H1 (cell line): ENCODE data around the gene ARHGAP25. TPM values are rescaled to one million over a fixed set of nuclear protein-coding genes. Genes with fewer than 3 reads are reported as not detected.

ENCODE experiments used
- CTCF ChIA-PET: fragments of 300-600 bp; sonication (Branson Sonifier 250); formaldehyde crosslinking; loops from one replicate; lab custom pipeline; 2021; ENCODE audit not compliant: partially characterized antibody; lab: Charles Lee
- POLR2A ChIA-PET: fragments of 300-600 bp; sonication (Branson Sonifier 250); formaldehyde crosslinking; loops from one replicate; lab custom pipeline; 2021; ENCODE audit warnings: inconsistent platforms; ENCODE audit not compliant: partially characterized antibody; lab: Charles Lee
- DNase-seq, 2 experiments: peaks; one replicate each; pipeline versions ENCODE4 v3.0.0 to v3.0.0-alpha.2; 2010 to 2022; ENCODE audit warnings: low spot score in 2 of 2, low read depth in 1 of 2, mixed read lengths in 1 of 2
- FAIRE-seq: peaks from 2 replicates; lab custom pipeline; 2011; peaks lifted over from hg19 to GRCh38; lab: Jason Lieb, UNC
- H2AFZ ChIP-seq: 2 replicates; pipeline ENCODE4 v1.8.1; 2012; ENCODE audit warnings: low read length, inconsistent platforms
- H2AK5ac ChIP-seq: 2 replicates; pipeline ENCODE4 v1.6.1; 2013; ENCODE audit warnings: low read depth, low read length
- H2BK120ac ChIP-seq: replicated peaks from 2 replicates; pipeline ENCODE3; 2013; ENCODE audit warnings: low read depth, low read length, inconsistent platforms
- H2BK12ac ChIP-seq: 2 replicates; pipeline ENCODE4 v1.6.1; 2013; ENCODE audit warnings: low read depth, low read length
- H2BK15ac ChIP-seq: 2 replicates; pipeline ENCODE4 v1.6.1; 2013; ENCODE audit warnings: low read length
- H2BK20ac ChIP-seq: 2 replicates; pipeline ENCODE4 v1.6.1; 2013; ENCODE audit warnings: low read length
- H2BK5ac ChIP-seq: 2 replicates; pipeline ENCODE4 v1.6.1; 2013; ENCODE audit warnings: low read depth, low read length
- H3K14ac ChIP-seq: 2 replicates; pipeline ENCODE4 v1.6.1; 2013; ENCODE audit warnings: inconsistent platforms; ENCODE audit not compliant: insufficient read length
- H3K18ac ChIP-seq: 2 replicates; pipeline ENCODE4 v1.6.1; 2013; ENCODE audit warnings: low read length; ENCODE audit errors: extremely low read depth
- H3K23ac ChIP-seq: 2 replicates; pipeline ENCODE4 v1.6.1; 2013; ENCODE audit warnings: inconsistent platforms; ENCODE audit not compliant: insufficient read length
- H3K23me2 ChIP-seq: 2 replicates; pipeline ENCODE4 v1.6.1; 2013; ENCODE audit warnings: low read depth, low read length
- H3K27ac ChIP-seq: 2 replicates; pipeline ENCODE4 v1.6.1; 2011; ENCODE audit warnings: low read depth, low read length, inconsistent platforms
- H3K27me3 ChIP-seq, 4 experiments: replicated peaks in 1 of 4; 1 replicate in 1 of 4; 2 replicates in 3 of 4; pipeline versions ENCODE4 v1.6.1 to v1.8.1; 2011 to 2013; ENCODE audit warnings: low read length in 3 of 4, mild to moderate bottlenecking in 3 of 4, inconsistent platforms in 2 of 4, mixed read lengths in 2 of 4, moderate library complexity in 1 of 4; ENCODE audit not compliant: control insufficient read depth in 3 of 4, insufficient read depth in 3 of 4; ENCODE audit errors: extremely low read depth in 1 of 4
- H3K36me3 ChIP-seq, 4 experiments: 2 replicates each; pipeline versions ENCODE4 v1.6.1 to v1.8.1; 2011 to 2013; ENCODE audit warnings: mild to moderate bottlenecking in 4 of 4, low read length in 3 of 4, moderate library complexity in 2 of 4, control low read depth in 1 of 4, inconsistent platforms in 1 of 4; ENCODE audit not compliant: insufficient read depth in 4 of 4, control insufficient read depth in 2 of 4
- H3K4ac ChIP-seq: replicated peaks from 2 replicates; pipeline ENCODE3; 2013; ENCODE audit warnings: low read length, low read depth, mixed read lengths, inconsistent platforms; ENCODE audit not compliant: insufficient read length
- H3K4me1 ChIP-seq, 4 experiments: replicated peaks in 1 of 4; 1 replicate in 1 of 4; 2 replicates in 3 of 4; pipeline versions ENCODE4 v1.6.1 to v1.8.1; 2011 to 2013; ENCODE audit warnings: low read length in 3 of 4, inconsistent platforms in 2 of 4, mixed read lengths in 1 of 4; ENCODE audit not compliant: insufficient read depth in 4 of 4, control insufficient read depth in 3 of 4
- H3K4me2 ChIP-seq, 2 experiments: 2 replicates each; pipeline versions ENCODE4 v1.6.1 to v1.8.1; 2011 to 2013; ENCODE audit warnings: low read depth in 2 of 2, low read length in 2 of 2, control low read depth in 1 of 2, inconsistent platforms in 1 of 2, mild to moderate bottlenecking in 1 of 2; ENCODE audit not compliant: insufficient read depth in 1 of 2
- H3K4me3 ChIP-seq, 4 experiments: fragments of 200-600, 300-600 bp in 1 of 4; sonication (generic), shearing (Covaris generic), sonication (Bioruptor Twin) in 1 of 4; 2 replicates each; pipeline versions ENCODE4 v1.5.1 to v1.8.1; 2011 to 2016; ENCODE audit warnings: low read length in 4 of 4, low read depth in 3 of 4, control low read depth in 2 of 4, inconsistent platforms in 2 of 4, mild to moderate bottlenecking in 2 of 4, mixed read lengths in 1 of 4, moderate library complexity in 1 of 4; ENCODE audit not compliant: insufficient read depth in 2 of 4; ENCODE audit errors: extremely low read depth in 1 of 4
- H3K56ac ChIP-seq: replicated peaks from 2 replicates; pipeline ENCODE3; 2013; ENCODE audit warnings: low read depth, mild to moderate bottlenecking, mixed read lengths, low read length, inconsistent platforms; ENCODE audit not compliant: insufficient read length
- H3K79me1 ChIP-seq: 2 replicates; pipeline ENCODE4 v1.6.1; 2013; ENCODE audit warnings: low read depth, low read length, control low read depth
- H3K79me2 ChIP-seq, 2 experiments: 2 replicates each; pipeline versions ENCODE4 v1.6.1 to v1.8.1; 2012 to 2013; ENCODE audit warnings: low read length in 2 of 2, mild to moderate bottlenecking in 2 of 2, inconsistent platforms in 1 of 2; ENCODE audit not compliant: insufficient read depth in 2 of 2, control insufficient read depth in 1 of 2
- H3K9ac ChIP-seq, 4 experiments: replicated peaks in 1 of 4; 1 replicate in 1 of 4; 2 replicates in 3 of 4; pipeline versions ENCODE4 v1.6.1 to v1.8.1; 2011 to 2013; ENCODE audit warnings: low read depth in 3 of 4, low read length in 3 of 4, control low read depth in 2 of 4, mild to moderate bottlenecking in 2 of 4, moderate library complexity in 2 of 4, inconsistent platforms in 1 of 4; ENCODE audit errors: extremely low read depth in 1 of 4
- H3K9me3 ChIP-seq, 2 experiments: 2 replicates each; pipeline versions ENCODE4 v1.6.1 to v1.8.1; 2012 to 2013; ENCODE audit warnings: mild to moderate bottlenecking in 2 of 2, moderate library complexity in 2 of 2, control low read depth in 1 of 2, inconsistent platforms in 1 of 2, low read depth in 1 of 2, low read length in 1 of 2, mixed read lengths in 1 of 2; ENCODE audit not compliant: insufficient read depth in 2 of 2
- H4K20me1 ChIP-seq, 2 experiments: replicated peaks in 1 of 2; 2 replicates each; pipeline versions ENCODE3 to v1.8.1; 2011 to 2013; ENCODE audit warnings: inconsistent platforms in 2 of 2, low read length in 2 of 2, mild to moderate bottlenecking in 1 of 2; ENCODE audit not compliant: insufficient read depth in 2 of 2, control insufficient read depth in 1 of 2
- H4K5ac ChIP-seq: 2 replicates; pipeline ENCODE4 v1.6.1; 2013; ENCODE audit warnings: low read length, low read depth, mixed read lengths, inconsistent platforms; ENCODE audit not compliant: insufficient read length
- H4K8ac ChIP-seq: 2 replicates; pipeline ENCODE4 v1.8.0; 2013; ENCODE audit warnings: mild to moderate bottlenecking, moderate library complexity, low read length, inconsistent platforms; ENCODE audit not compliant: insufficient read depth; ENCODE audit errors: extremely low read depth
- H4K91ac ChIP-seq: replicated peaks from 2 replicates; pipeline ENCODE3; 2013; ENCODE audit warnings: low read length, mixed read lengths, inconsistent platforms; ENCODE audit not compliant: insufficient read length
- BRCA1 ChIP-seq: IDR thresholded peaks from 2 replicates; pipeline ENCODE4 v1.6.1; 2012; ENCODE audit warnings: low read depth, low read length, improper control_type of control experiment
- CHD2 ChIP-seq: IDR thresholded peaks from 2 replicates; pipeline ENCODE4 v1.6.1; 2012; ENCODE audit warnings: low read length, improper control_type of control experiment
- EGR1 ChIP-seq: IDR thresholded peaks from 2 replicates; pipeline ENCODE4 v1.6.1; 2011; ENCODE audit warnings: low read depth, low read length, borderline replicate concordance
- EZH2 ChIP-seq: fragments of 200-600 bp; sonication (generic); IDR thresholded peaks from 2 replicates; pipeline ENCODE4 v1.7.1; 2012; ENCODE audit warnings: low read depth, mild to moderate bottlenecking, moderate library complexity, low read length, inconsistent platforms; ENCODE audit not compliant: severe bottlenecking
- HDAC2 ChIP-seq, 2 experiments: fragments of 300-600 bp in 1 of 2; sonication (generic) in 1 of 2; IDR thresholded peaks; 2 replicates each; pipeline ENCODE4 v1.6.1; 2011 to 2012; ENCODE audit warnings: low read depth in 2 of 2, low read length in 2 of 2, mild to moderate bottlenecking in 2 of 2, moderate library complexity in 2 of 2, borderline replicate concordance in 1 of 2, inconsistent platforms in 1 of 2
- JUN ChIP-seq: IDR thresholded peaks from 2 replicates; pipeline ENCODE4 v1.6.1; 2011; ENCODE audit warnings: low read depth, mild to moderate bottlenecking, improper control_type of control experiment, low read length
- JUND ChIP-seq: IDR thresholded peaks from 2 replicates; pipeline ENCODE4 v1.6.1; 2011; ENCODE audit warnings: mild to moderate bottlenecking, improper control_type of control experiment, low read length
- POLR2AphosphoS5 ChIP-seq: IDR thresholded peaks from 2 replicates; pipeline ENCODE4 v1.6.1; 2011; ENCODE audit warnings: low read depth, low read length
- RAD21 ChIP-seq, 2 experiments: IDR thresholded peaks in 1 of 2; conservative IDR thresholded peaks in 1 of 2; 2 replicates each; pipeline ENCODE4 v1.6.1; 2011; ENCODE audit warnings: low read depth in 2 of 2, low read length in 2 of 2, improper control_type of control experiment in 1 of 2, inconsistent platforms in 1 of 2, mild to moderate bottlenecking in 1 of 2, moderate library complexity in 1 of 2
- SIN3A ChIP-seq, 2 experiments: IDR thresholded peaks in 1 of 2; conservative IDR thresholded peaks in 1 of 2; 2 replicates each; pipeline ENCODE4 v1.6.1; 2011 to 2012; ENCODE audit warnings: low read length in 2 of 2, improper control_type of control experiment in 1 of 2, low read depth in 1 of 2, mild to moderate bottlenecking in 1 of 2
- SUZ12 ChIP-seq: fragments of 200-600 bp; sonication (generic); IDR thresholded peaks from 2 replicates; pipeline ENCODE4 v1.6.1; 2012; ENCODE audit warnings: mild to moderate bottlenecking, inconsistent platforms, low read length, moderate library complexity, mixed read lengths
- YY1 ChIP-seq: IDR thresholded peaks from 2 replicates; pipeline ENCODE4 v1.6.1; 2011; ENCODE audit warnings: low read depth, mild to moderate bottlenecking, low read length
- WGBS, 2 experiments: shearing (Covaris generic) in 1 of 2; methylation state at CpG; one replicate each; pipeline versions ENCODE4 v1.1.6 to v1.1.7; 2013 to 2015; ENCODE audit warnings: low lambda C conversion rate in 2 of 2, mixed read lengths in 2 of 2, inconsistent platforms in 1 of 2, low coverage in 1 of 2, missing lambda C conversion rate in 1 of 2; ENCODE audit not compliant: insufficient replicate concordance in 2 of 2, insufficient coverage in 1 of 2, insufficient read length in 1 of 2; ENCODE audit errors: extremely low coverage in 1 of 2, missing lambda C conversion rate in 1 of 2; 5-methylcytosine and 5-hydroxymethylcytosine counted together
- polyA plus RNA-seq, 7 experiments: library from polyadenylated mRNA; depleted of rRNA in 3 of 7; stranded (reverse) in 5 of 7; unstranded in 2 of 7; fragments of >200 nt in 5 of 7; fragments of 200-250 nt in 2 of 7; gene quantifications; 1 replicate in 5 of 7; 2 replicates in 1 of 7; 4 replicates in 1 of 7; pipeline versions ENCODE4 v1.2.1 to v1.2.3, GENCODE V29; 2011 to 2013; ENCODE audit warnings: missing spikeins in 2 of 7, mixed read lengths in 2 of 7
- total RNA-seq: library from RNA; stranded (reverse); fragmentation: NEBNext Ultra II Directional; extraction: Animal tissue kit (Norgen Biotek cat#: 25700); gene quantifications from 2 replicates; pipeline ENCODE4 v1.2.1, GENCODE V29; 2021
- TF ChIP-seq, protein P1 (sequence below): IDR thresholded peaks from 2 replicates; pipeline ENCODE4 v1.6.1; 2012; ENCODE audit warnings: inconsistent platforms

ARHGAP25 gene
- total and polyA plus RNA-seq, 2 of the 8 experiments (the other 6 are each of a cell fraction or from before 2014, with no cell fraction given): 1.00 to 1.2 TPM

DNA sequence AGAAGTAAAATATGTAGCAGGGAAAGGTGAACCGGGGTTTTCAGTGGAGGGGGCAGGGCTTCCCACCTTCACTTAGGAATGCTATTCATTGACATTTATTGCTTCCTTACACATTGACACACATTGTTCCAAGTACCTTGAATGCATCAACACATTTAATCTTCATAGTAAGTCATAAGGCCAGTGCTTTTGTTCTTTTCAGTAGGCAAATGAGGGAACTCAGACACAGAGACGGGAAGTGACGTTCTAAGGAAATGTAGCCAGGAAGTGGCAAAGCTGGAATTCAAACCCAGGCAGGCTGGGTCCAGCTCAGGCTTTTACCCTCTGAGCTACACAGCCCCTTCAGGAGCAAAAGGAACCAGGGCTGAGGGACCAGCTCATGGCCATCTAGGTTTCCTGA is 115.9 kb downstream of the ARHGAP25 start:
- Histone ChIP-seq H3K23me2 (no peaks in the 10 kb centered on the region; the same call in 1 of the 2 replicates), H3K14ac (no peak overlapping the region), H2BK12ac (no peak overlapping the region)
- TF ChIP-seq YY1 (no peak), JUN (no peak), EZH2 (no peak), HDAC2 (IDR thresholded peaks at IDR 0.05; ENCODE audit: borderline replicate concordance in 1 of 2, low read depth in 2 of 2, low read length in 2 of 2) (no peak), EGR1 (no peak), RAD21 (IDR thresholded peaks at IDR 0.05 in 1 of 2, conservative IDR thresholded peaks at IDR 0.05 in 1 of 2; ENCODE audit: low read depth in 2 of 2, low read length in 2 of 2) (no peak), JUND (no peak), SIN3A (conservative IDR thresholded peaks at IDR 0.05 in 1 of 2, IDR thresholded peaks at IDR 0.05 in 1 of 2; ENCODE audit: low read depth in 1 of 2, low read length in 2 of 2) (no peak), BRCA1 (no peak), CHD2 (no peak), POLR2AphosphoS5 (no peak), SUZ12 (no peak)
- TF ChIP-seq, protein P1, sequence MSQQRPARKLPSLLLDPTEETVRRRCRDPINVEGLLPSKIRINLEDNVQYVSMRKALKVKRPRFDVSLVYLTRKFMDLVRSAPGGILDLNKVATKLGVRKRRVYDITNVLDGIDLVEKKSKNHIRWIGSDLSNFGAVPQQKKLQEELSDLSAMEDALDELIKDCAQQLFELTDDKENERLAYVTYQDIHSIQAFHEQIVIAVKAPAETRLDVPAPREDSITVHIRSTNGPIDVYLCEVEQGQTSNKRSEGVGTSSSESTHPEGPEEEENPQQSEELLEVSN: no peak
- TF ChIP-seq, all 59 proteins: peak for 0
- Histone ChIP-seq H3K27ac (no peak overlapping the region), H2AFZ (peak overlapping the region; percentile 64; the same call in 1 of the 2 replicates), H4K5ac (no peak overlapping the region), H2BK20ac (no peak overlapping the region), H3K18ac (no peak overlapping the region), H3K79me1 (no peaks in the 10 kb centered on the region), H2BK15ac (no peak overlapping the region), H4K91ac (no peak overlapping the region), H3K27me3 (no peaks in the 10 kb centered on the region; a peak in 1 of 7 replicates), H4K20me1 (no peaks in the 10 kb centered on the region), H2BK120ac (no peak overlapping the region), H3K4me1 (no peaks in the 10 kb centered on the region), H3K56ac (no peak overlapping the region), H3K79me2 (no peaks in the 10 kb centered on the region), H3K4ac (no peak overlapping the region), H3K4me2 (no peak overlapping the region), H2BK5ac (no peak overlapping the region), H3K9me3 (no peaks in the 10 kb centered on the region), H4K8ac (no peak overlapping the region), H3K4me3 (no peak overlapping the region), H3K9ac (no peak overlapping the region), H3K23ac (no peak overlapping the region), H3K36me3 (no peaks in the 10 kb centered on the region), H2AK5ac (no peak overlapping the region)
- POLR2A ChIA-PET: interaction anchor here (0.5 to 1.2 kb wide), 4 partner anchors 17 to 521 kb away, joined by 3 read pairs; no protein-coding TSS in a partner anchor
- CTCF ChIA-PET: interaction anchor here (0.7 to 13.2 kb wide), 7 partner anchors 10 to 135 kb away, joined by 3 to 113 read pairs (median 3); no protein-coding TSS in a partner anchor
- DNase-seq (no peak), FAIRE-seq (no peak)
- 83% methylated on average over 3 of the region's 3 CpGs; no CpG with 5 or more reads in 1 of the 2 experiments for WGBS, 2 experiments
